Measurements from ENCODE around the gene CDH18.

DNA sequence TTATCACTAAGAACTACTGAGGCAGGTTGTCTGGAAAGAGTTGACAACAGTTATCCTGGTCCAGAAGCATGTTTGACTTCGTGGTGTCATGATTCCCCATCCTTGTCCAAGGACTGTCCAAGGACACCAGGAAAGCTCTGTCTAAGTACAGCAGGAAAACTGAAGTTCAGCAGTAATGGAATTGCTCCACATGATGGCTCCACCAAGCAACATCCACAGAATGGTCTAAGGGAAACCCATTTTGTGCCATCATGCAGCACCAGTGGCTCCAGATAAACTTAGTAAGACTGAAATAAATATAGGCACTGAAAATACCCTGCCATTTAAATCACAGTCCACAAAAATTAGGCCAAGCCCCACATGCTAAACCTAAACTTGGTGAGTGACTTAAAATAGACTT is 192.8 kb downstream of the CDH18 start:
- no peak for TF ChIP-seq EP300 (IDR thresholded peaks at IDR 0.05)
- TF ChIP-seq, protein P1, sequence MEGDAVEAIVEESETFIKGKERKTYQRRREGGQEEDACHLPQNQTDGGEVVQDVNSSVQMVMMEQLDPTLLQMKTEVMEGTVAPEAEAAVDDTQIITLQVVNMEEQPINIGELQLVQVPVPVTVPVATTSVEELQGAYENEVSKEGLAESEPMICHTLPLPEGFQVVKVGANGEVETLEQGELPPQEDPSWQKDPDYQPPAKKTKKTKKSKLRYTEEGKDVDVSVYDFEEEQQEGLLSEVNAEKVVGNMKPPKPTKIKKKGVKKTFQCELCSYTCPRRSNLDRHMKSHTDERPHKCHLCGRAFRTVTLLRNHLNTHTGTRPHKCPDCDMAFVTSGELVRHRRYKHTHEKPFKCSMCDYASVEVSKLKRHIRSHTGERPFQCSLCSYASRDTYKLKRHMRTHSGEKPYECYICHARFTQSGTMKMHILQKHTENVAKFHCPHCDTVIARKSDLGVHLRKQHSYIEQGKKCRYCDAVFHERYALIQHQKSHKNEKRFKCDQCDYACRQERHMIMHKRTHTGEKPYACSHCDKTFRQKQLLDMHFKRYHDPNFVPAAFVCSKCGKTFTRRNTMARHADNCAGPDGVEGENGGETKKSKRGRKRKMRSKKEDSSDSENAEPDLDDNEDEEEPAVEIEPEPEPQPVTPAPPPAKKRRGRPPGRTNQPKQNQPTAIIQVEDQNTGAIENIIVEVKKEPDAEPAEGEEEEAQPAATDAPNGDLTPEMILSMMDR (IDR thresholded peaks at IDR 0.05), result no peak
- TF ChIP-seq POLR2AphosphoS5 (IDR thresholded peaks at IDR 0.05), result no peak
- no peak for TF ChIP-seq POLR2A (IDR thresholded peaks at IDR 0.05)
